HG02678 (cell line): ENCODE data around the gene MT1F.

Experiments used
- ATAC-seq: cut with Tn5 transposase; IDR thresholded peaks from one replicate; pipeline ENCODE4 v1.9.1; 2021; ENCODE audit warnings: mild to moderate bottlenecking, moderate library complexity; ENCODE audit not compliant: unreplicated experiment

MT1F gene

DNA sequence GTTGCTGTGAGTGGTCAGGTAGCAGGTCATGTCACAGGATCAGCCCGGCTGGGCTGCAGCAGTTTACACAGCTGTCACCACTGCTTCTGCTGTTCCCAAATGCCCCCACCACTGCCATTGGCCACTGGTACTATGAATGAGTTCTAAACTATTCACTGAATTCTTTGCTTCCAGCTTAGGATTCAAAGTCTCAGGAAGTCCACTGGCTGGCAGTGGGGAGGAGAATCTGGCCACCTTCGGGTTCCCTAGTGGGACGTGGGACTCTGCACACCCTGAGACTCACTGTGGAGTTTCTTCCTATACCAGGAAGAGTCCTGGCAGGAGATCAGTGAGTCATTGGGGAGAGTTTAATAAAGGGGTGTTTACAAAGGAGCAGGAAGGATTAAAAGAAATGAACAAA, 31.4 kb downstream of the MT1F start:
- ATAC-seq = no peak

GRCh38 chr16:56690420-56691122, 32.8 kb downstream of the MT1F start:
- ATAC-seq = no peak

- no peak for ATAC-seq
These were observed 34.1 kb downstream of the MT1F start for GRCh38 chr16:56691885-56692284.

DNA sequence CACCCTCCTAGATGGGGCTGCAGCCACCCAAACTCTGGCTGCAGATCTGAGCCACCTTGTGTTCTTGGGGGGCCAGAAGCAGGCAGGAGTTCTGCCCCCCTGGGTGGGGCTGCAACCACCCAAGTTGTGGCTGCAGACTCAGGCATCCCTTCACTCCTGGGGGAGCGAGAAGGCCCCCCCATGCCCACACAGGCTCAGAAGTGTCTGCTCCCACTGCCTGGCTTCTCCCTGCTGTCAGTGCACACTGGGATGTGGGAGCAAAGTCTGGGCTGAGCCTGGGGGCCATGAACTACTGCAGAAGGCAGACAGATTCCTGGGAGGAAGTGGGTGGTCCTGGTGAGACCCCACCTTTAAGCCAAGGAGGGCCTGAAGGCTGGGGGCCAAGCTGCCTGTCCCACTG, 37.5 kb downstream of the MT1F start:
- ATAC-seq = no peak

DNA sequence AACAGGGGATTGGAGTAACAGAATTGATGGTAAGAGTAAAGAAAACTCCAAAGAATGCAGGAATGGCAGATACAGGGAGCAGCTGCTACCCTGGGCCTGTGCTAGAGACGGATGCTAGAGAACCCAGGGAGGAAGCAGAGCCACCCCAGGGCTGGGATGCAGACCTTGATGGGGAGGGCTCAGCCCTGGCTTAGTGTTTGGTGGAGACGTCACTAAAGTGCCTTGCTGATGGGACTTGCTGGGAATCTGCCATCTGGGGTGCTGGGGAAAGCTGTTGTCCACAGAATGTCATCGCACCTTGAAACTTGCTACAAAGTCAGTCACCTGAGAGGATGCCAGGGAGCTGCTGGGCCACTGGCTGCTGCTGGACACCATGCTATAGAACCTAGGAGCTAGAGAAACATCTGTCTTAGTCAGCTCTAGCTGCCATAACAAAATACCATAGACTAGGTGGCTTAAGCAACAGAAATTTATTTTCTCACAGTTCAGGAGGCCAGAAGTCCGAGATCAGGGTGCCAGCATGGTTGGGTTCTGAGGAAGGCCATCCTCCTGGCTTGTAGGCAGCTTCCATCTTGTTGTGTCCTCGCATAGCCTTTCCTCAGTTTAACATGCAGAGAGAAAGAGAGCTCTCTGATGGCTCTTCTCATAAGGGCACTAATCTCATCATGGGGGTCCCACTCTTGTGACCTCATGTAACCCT, 39.8 kb downstream of the MT1F start:
- no peak for ATAC-seq

DNA sequence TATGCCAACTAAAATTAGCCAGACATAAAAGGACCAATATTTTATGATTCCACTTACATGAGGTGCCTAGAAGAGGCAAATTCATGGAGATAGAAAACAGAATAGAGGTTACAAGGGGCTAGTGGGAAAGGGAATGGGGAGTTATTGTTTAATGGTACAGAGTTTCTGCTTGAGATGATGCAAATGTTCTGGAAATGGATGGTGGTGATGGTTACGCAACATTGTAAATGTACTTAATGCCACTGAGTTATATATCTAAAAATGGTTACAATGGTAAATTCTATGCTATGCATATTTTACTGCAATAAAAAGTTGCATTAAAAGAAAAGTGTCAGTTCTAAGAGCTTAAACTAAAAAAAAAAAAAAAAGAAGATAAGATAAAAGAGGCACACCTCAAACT, 42.4 kb downstream of the MT1F start:
- no peak for ATAC-seq

DNA sequence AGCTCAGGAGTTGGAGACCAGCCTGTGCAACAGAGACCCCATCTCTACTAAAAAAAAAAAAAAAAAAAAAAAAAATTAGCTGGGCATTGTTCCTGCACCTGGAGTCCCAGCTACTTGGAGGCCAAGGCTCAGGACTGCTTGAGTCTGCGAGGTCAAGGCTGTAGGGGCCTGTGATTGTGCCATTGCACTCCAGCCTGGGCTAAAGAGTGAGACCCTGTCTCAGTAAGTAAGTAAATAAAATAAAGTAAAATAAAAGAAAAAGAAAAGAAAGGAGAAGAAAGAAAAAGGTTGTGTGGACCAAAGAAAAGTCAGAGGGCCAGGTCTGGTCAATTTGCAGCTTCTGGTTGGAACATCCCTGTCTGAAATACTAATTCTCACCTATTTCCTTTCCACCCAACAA, 42.9 kb downstream of the MT1F start:
- ATAC-seq = no peak

DNA sequence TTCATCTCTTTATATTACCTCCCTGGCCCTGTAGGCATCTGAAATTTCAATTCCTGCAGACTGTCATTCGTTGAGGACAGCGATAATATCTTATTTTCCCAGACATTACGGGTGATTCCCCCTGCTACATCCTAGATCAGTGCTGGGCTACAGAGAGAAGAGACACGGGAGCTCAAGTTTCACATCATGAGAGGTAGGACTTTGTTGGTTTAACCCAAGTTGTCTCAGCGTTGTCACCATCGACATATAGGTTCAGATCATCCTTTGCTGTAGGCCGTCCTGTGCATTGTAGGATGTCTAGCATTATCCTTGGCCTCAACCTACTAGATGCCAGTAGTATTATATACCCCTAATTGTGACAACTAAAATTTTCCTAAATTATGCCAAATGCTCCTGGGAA, 43.8 kb downstream of the MT1F start:
- no peak for ATAC-seq

- no peak for ATAC-seq
These were observed 45.1 kb downstream of the MT1F start for GRCh38 chr16:56702836-56703235.
